HepG2 (cell line): ENCODE results near the gene ZNF606. TPM values are rescaled to one million over a fixed set of nuclear protein-coding genes. Genes with fewer than 3 reads are reported as not detected.

Experiments
- ATAC-seq: fragments of 200-7000 bp; cut with Tn5 transposase; 3 replicates; pipeline ENCODE4 v1.9.1; 2020; ENCODE audit warnings: mild to moderate bottlenecking, moderate library complexity
- BruUV-seq: library from RNA; stranded (reverse); fragments of 400-500 nt; replicated peaks from 2 replicates; lab custom pipeline; 2021; lab: Mats Ljungman, UMichigan
- CTCF ChIA-PET: fragments of 300-600 bp; formaldehyde crosslinking; extraction: SDS; loops from one replicate; lab custom pipeline; 2021; ENCODE audit warnings: low total read pairs, inconsistent platforms, low intra/inter-chr PET ratio; lab: Yijun Ruan, JAX
- POLR2A ChIA-PET: fragments of 350-600 bp; sonication (Branson Sonifier 250); formaldehyde crosslinking; loops from one replicate; lab custom pipeline; 2020; ENCODE audit warnings: antibody characterized with exemption, inconsistent platforms; lab: Yijun Ruan, JAX
- DNase-seq: peaks from one replicate; pipeline ENCODE4 v3.0.0-alpha.2; 2015; ENCODE audit warnings: low spot score
- FAIRE-seq: peaks from 3 replicates; lab custom pipeline; 2011; peaks lifted over from hg19 to GRCh38; lab: Jason Lieb, UNC
- H2AFZ ChIP-seq: one replicate; pipeline ENCODE4 v1.6.1; 2011; ENCODE audit warnings: low read length, inconsistent platforms
- H3K27ac ChIP-seq: fragments of 300-600 bp; 3 replicates; pipeline ENCODE4 v1.8.0; 2011; ENCODE audit warnings: mixed run types, mild to moderate bottlenecking, mixed read lengths, low read length, inconsistent platforms; ENCODE audit not compliant: insufficient read depth; ENCODE audit errors: extremely low read length
- H3K27me3 ChIP-seq, 2 experiments: fragments of 200-600 bp in 1 of 2; 2 replicates in 1 of 2; 3 replicates in 1 of 2; pipeline versions ENCODE4 v1.6.0 to v1.8.0; 2011; ENCODE audit warnings: low read length in 2 of 2, mild to moderate bottlenecking in 2 of 2, moderate library complexity in 2 of 2, inconsistent platforms in 1 of 2; ENCODE audit not compliant: insufficient read depth in 2 of 2, control insufficient read depth in 1 of 2
- H3K36me3 ChIP-seq, 2 experiments: fragments of 200-600 bp in 1 of 2; replicated peaks in 1 of 2; 2 replicates in 1 of 2; 3 replicates in 1 of 2; pipeline versions ENCODE4 v1.5.1 to v1.8.0; 2011; ENCODE audit warnings: low read length in 2 of 2, inconsistent platforms in 1 of 2; ENCODE audit not compliant: insufficient read depth in 2 of 2, control insufficient read depth in 1 of 2
- H3K4me1 ChIP-seq: 2 replicates; pipeline ENCODE4 v1.5.1; 2012; ENCODE audit warnings: low read length, inconsistent platforms; ENCODE audit not compliant: insufficient read depth
- H3K4me2 ChIP-seq: 2 replicates; pipeline ENCODE4 v1.6.0; 2011; ENCODE audit warnings: low read depth, low read length, inconsistent platforms
- H3K4me3 ChIP-seq, 3 experiments: fragments of 200-600 bp in 1 of 3; sonication (generic), shearing (Covaris generic) in 1 of 3; replicated peaks in 1 of 3; 2 replicates each; pipeline ENCODE4 v1.5.1; 2011 to 2016; ENCODE audit warnings: low read length in 3 of 3, inconsistent platforms in 2 of 3, low read depth in 2 of 3, mild to moderate bottlenecking in 2 of 3, control low read depth in 1 of 3, mixed read lengths in 1 of 3; ENCODE audit not compliant: insufficient read depth in 1 of 3
- H3K79me2 ChIP-seq: one replicate; pipeline ENCODE4 v1.6.1; 2011; ENCODE audit warnings: low read length, inconsistent platforms; ENCODE audit not compliant: insufficient read depth
- H3K9ac ChIP-seq: 2 replicates; pipeline ENCODE4 v1.6.0; 2011; ENCODE audit warnings: mild to moderate bottlenecking, low read depth, low read length, inconsistent platforms; ENCODE audit not compliant: insufficient read depth
- H3K9me3 ChIP-seq: 2 replicates; pipeline ENCODE4 v1.5.1; 2012; ENCODE audit warnings: mild to moderate bottlenecking, low read length
- H4K20me1 ChIP-seq: 2 replicates; pipeline ENCODE4 v1.6.0; 2011; ENCODE audit warnings: inconsistent platforms, mild to moderate bottlenecking, low read length, moderate library complexity; ENCODE audit not compliant: insufficient read depth
- ARNT ChIP-seq: fragments of 450-650 bp; IDR thresholded peaks from 2 replicates; pipeline ENCODE4 v1.6.1; 2017
- CENPT ChIP-seq: sonication (generic); formaldehyde crosslinking; IDR thresholded peaks from 2 replicates; pipeline ENCODE4 v1.8.0; 2022; ENCODE audit warnings: low read depth, mild to moderate bottlenecking, moderate library complexity, missing genetic modification reagents
- KLF13 ChIP-seq: sonication (generic); formaldehyde crosslinking; IDR thresholded peaks from 2 replicates; pipeline ENCODE4 v1.4.0; 2020; ENCODE audit warnings: mild to moderate bottlenecking, missing genetic modification reagents
- MIER2 ChIP-seq: IDR thresholded peaks from 2 replicates; pipeline ENCODE4 v1.6.1; 2016; ENCODE audit warnings: missing biosample characterization, missing genetic modification reagents
- SNAPC2 ChIP-seq: sonication (generic); formaldehyde crosslinking; IDR thresholded peaks from 2 replicates; pipeline ENCODE4 v1.8.1; 2022; ENCODE audit warnings: mild to moderate bottlenecking, missing genetic modification reagents
- ZNF264 ChIP-seq: sonication (generic); formaldehyde crosslinking; IDR thresholded peaks from 2 replicates; pipeline ENCODE4 v1.4.0; 2020; ENCODE audit warnings: missing genetic modification reagents
- WGBS: methylation state at CpG from one replicate; pipeline ENCODE4 v1.1.6; 2017; ENCODE audit warnings: low lambda C conversion rate; 5-methylcytosine and 5-hydroxymethylcytosine counted together
- in situ Hi-C: cut with HindIII; loops from 2 replicates; pipeline ENCODE4 v1.10.0; 2017; ENCODE audit warnings: low pct_unique_long_range_greater_than_20kb; ENCODE audit not compliant: extremely low pct_ligation_motif_present
- intact Hi-C: fragments of 100-400 bp; cut with micrococcal nuclease; formaldehyde crosslinking; loops from one replicate; pipeline ENCODE4 v1.10.0; 2022; ENCODE audit not compliant: unreplicated experiment
- polyA plus RNA-seq, 8 experiments: library from polyadenylated mRNA; depleted of rRNA in 3 of 8; stranded (reverse) in 7 of 8; unstranded in 1 of 8; fragments of >200 nt; fragmentation: Illumina TruSeq in 4 of 8; extraction: Trizol in 4 of 8; gene quantifications; 2 replicates each; pipeline versions ENCODE4 v1.2.1 to v1.2.3, GENCODE V29; 2011 to 2016; ENCODE audit warnings: low read depth in 4 of 8, missing spikeins in 1 of 8, mixed read lengths in 1 of 8; ENCODE audit not compliant: insufficient read depth in 1 of 8
- total RNA-seq, 5 experiments: library from RNA; depleted of rRNA; stranded (reverse); fragments of >200 nt; fragmentation: Illumina TruSeq; extraction: Trizol; gene quantifications; 2 replicates each; pipeline ENCODE4 v1.2.3, GENCODE V29; 2016; ENCODE audit warnings: low read depth in 1 of 5

Gene ZNF606
- total and polyA plus RNA-seq, 2 of the 13 experiments (the other 11 are each of a cell fraction or from before 2014, with no cell fraction given): 4.2 to 14.8 TPM

GRCh38 chr19:58052256-58052655, 49.6 kb upstream of the ZNF606 start:
- Histone ChIP-seq H2AFZ (no peak overlapping the region), H3K9ac (no peak overlapping the region), H4K20me1 (no peaks in the 10 kb centered on the region), H3K36me3 (no peaks in the 10 kb centered on the region), H3K27me3 (no peaks in the 10 kb centered on the region), H3K79me2 (no peaks in the 10 kb centered on the region), H3K27ac (no peak overlapping the region), H3K4me1 (no peaks in the 10 kb centered on the region), H3K4me2 (no peak overlapping the region), H3K4me3 (no peak overlapping the region), H3K9me3 (peaks cover 61% of the 10 kb centered on the region)
- in situ Hi-C loops (no loop called here), intact Hi-C loops (no loop called here)
- FAIRE-seq (no peak), ATAC-seq (no peak), DNase-seq (no peak)
- no peak for TF ChIP-seq ARNT
- no peak for TF ChIP-seq SNAPC2 (CRISPR knock-in tag)
- BruUV-seq: no TSS peak
- CTCF ChIA-PET: no interaction called here
- POLR2A ChIA-PET: no interaction called here
- 67% methylated on average over 13 of the region's 16 CpGs for WGBS

GRCh38 chr19:58047672-58048071, 45.1 kb upstream of the ZNF606 start:
- Histone ChIP-seq H3K4me3 (no peak overlapping the region), H4K20me1 (no peaks in the 10 kb centered on the region), H3K79me2 (no peaks in the 10 kb centered on the region), H3K4me1 (no peaks in the 10 kb centered on the region), H3K27me3 (no peaks in the 10 kb centered on the region; a peak in 1 of 5 replicates), H3K36me3 (no peaks in the 10 kb centered on the region), H3K4me2 (no peak overlapping the region), H2AFZ (no peak overlapping the region), H3K27ac (no peak overlapping the region), H3K9me3 (peaks cover 65% of the 10 kb centered on the region), H3K9ac (no peak overlapping the region)
- TF ChIP-seq ZNF264 (CRISPR knock-in tag) (no peak), KLF13 (CRISPR knock-in tag) (no peak), MIER2 (CRISPR knock-in tag) (no peak), CENPT (no peak)
- DNase-seq (no peak), ATAC-seq (no peak), FAIRE-seq (no peak)
- POLR2A ChIA-PET: no interaction called here
- no TSS peak for BruUV-seq
- CTCF ChIA-PET: no interaction called here
- in situ Hi-C loops: no loop called here
- intact Hi-C loops: no loop called here
- WGBS: 10% methylated on average over 3 of the region's 12 CpGs
